Natural killer cell treated with Interleukin-12 subunit alpha and Interleukin-12 subunit beta and Interleukin-15 and Interleukin-18, amount 100 ng/mL, for 72 hours (primary cell): Measurements from ENCODE around the gene NKAPD1. TPM values are rescaled to one million over a fixed set of nuclear protein-coding genes. Genes with fewer than 3 reads are reported as not detected.

Experiments used
- ATAC-seq, 2 donors: fragments of 150-1000 bp; cut with Tn5 transposase in 1 of 2; sonication (Bioruptor Pico), chemical (Tn5 transposase) in 1 of 2; 2 replicates each; pipeline ENCODE4 v1.10.0; 2021
- DNase-seq: peaks from one replicate; pipeline ENCODE4 v3.0.0; 2022; ENCODE audit warnings: low spot score
- H3K27ac Mint-ChIP-seq, 2 donors: 1 replicate in 1 of 2; 2 replicates in 1 of 2; pipeline ENCODE4 v1.8.0; 2022; ENCODE audit warnings: mixed read lengths in 2 of 2, mild to moderate bottlenecking in 1 of 2, moderate library complexity in 1 of 2
- H3K27me3 Mint-ChIP-seq, 2 donors: 1 replicate in 1 of 2; 2 replicates in 1 of 2; pipeline ENCODE4 v1.8.0; 2022; ENCODE audit warnings: mixed read lengths in 2 of 2
- H3K36me3 Mint-ChIP-seq: one replicate; pipeline ENCODE4 v1.8.0; 2022; ENCODE audit warnings: mixed read lengths
- H3K4me1 Mint-ChIP-seq, 2 donors: 1 replicate in 1 of 2; 2 replicates in 1 of 2; pipeline ENCODE4 v1.8.0; 2022; ENCODE audit warnings: low read depth in 2 of 2, mixed read lengths in 2 of 2, mild to moderate bottlenecking in 1 of 2
- H3K4me3 Mint-ChIP-seq: one replicate; pipeline ENCODE4 v1.8.0; 2022; ENCODE audit warnings: mixed read lengths
- H3K9me3 Mint-ChIP-seq: 2 replicates; pipeline ENCODE4 v1.8.0; 2022; ENCODE audit warnings: mixed read lengths
- total RNA-seq, 2 donors: library from RNA; stranded (reverse); gene quantifications; one replicate each; pipeline ENCODE4 v1.2.3, GENCODE V29; 2022

NKAPD1 gene
- total RNA-seq, 2 donors from 2014 or later: 15.8 to 21.1 TPM

DNA sequence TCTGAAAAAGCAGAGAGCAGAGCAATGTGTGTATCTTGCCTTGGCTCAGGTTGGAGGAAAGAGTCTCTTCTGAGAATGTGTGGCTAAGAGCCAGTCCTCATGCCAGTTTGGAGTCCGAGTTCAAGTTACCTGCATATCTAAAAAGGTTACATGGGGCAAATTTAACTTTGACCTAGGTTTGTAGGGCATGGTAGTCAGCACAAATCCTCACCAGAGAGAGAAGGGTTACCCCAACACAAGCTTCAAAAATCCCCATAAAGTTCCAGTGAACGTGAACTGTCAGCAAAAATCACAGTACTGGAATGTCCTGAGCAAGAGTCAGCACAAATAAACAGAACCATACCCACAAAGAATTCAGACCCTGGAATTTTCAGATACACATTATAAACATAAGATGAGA is 26.4 kb downstream of the NKAPD1 start:
- H3K36me3 Mint-ChIP-seq: peaks cover 5% of the 10 kb centered on the region
- no peaks in the 10 kb centered on the region for H3K9me3 Mint-ChIP-seq
- H3K4me3 Mint-ChIP-seq: no peak overlapping the region
- peaks cover 0 to 3% of the 10 kb centered on the region in 2 donors for H3K4me1 Mint-ChIP-seq
- ATAC-seq (no peak), DNase-seq (no peak)
- H3K27me3 Mint-ChIP-seq: no peaks in the 10 kb centered on the region
- H3K27ac Mint-ChIP-seq: no peak overlapping the region

DNA sequence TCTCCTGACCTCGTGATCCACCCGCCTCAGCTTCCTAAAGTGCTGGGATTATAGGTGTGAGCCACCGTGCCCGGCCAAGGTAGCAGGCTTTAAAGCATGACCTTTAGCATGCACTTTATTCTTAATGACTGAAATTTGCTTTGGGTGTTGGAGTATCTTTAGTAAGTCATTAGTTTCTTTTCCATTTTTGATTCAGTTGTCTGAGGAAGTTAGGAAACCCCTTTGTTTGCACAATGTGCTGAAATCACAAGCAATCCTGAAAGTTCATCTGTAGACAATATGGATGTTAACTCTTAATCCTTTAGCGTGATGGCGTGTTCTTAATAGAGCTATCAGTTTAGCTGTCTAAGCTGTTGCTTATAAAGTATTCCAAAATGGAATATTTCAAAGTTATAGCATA is 29.3 kb downstream of the NKAPD1 start:
- DNase-seq: no peak
- Mint-ChIP-seq H3K4me3 (no peak overlapping the region), H3K4me1 (no peaks in the 10 kb centered on the region), H3K27me3 (no peaks in the 10 kb centered on the region), H3K36me3 (no peaks in the 10 kb centered on the region), H3K27ac (no peak overlapping the region), H3K9me3 (no peaks in the 10 kb centered on the region)
- no peak for ATAC-seq

DNA sequence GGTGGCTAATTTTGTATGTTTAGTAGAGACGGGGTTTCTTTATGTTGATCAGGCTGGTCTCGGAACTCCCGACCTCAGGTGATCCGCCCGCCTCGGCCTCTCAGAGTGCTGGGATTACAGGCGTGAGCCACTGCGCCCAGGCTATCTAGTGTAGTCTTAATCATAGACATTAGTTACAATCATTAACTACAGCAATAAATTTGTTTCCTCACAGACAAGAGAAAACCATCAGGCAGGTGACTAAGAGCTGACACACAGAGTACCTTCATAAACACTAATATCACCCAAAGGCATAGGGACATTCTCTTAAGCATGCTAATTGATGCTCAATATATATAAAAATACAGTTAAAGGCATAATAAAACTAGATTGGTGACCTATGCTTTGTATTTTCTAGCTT is 32.0 kb downstream of the NKAPD1 start:
- H3K4me1 Mint-ChIP-seq: no peaks in the 10 kb centered on the region
- no peak overlapping the region for H3K4me3 Mint-ChIP-seq
- ATAC-seq (no peak), DNase-seq (no peak)
- no peaks in the 10 kb centered on the region for H3K27me3 Mint-ChIP-seq
- H3K27ac Mint-ChIP-seq: no peak overlapping the region
- H3K9me3 Mint-ChIP-seq: no peaks in the 10 kb centered on the region
- no peaks in the 10 kb centered on the region for H3K36me3 Mint-ChIP-seq

DNA sequence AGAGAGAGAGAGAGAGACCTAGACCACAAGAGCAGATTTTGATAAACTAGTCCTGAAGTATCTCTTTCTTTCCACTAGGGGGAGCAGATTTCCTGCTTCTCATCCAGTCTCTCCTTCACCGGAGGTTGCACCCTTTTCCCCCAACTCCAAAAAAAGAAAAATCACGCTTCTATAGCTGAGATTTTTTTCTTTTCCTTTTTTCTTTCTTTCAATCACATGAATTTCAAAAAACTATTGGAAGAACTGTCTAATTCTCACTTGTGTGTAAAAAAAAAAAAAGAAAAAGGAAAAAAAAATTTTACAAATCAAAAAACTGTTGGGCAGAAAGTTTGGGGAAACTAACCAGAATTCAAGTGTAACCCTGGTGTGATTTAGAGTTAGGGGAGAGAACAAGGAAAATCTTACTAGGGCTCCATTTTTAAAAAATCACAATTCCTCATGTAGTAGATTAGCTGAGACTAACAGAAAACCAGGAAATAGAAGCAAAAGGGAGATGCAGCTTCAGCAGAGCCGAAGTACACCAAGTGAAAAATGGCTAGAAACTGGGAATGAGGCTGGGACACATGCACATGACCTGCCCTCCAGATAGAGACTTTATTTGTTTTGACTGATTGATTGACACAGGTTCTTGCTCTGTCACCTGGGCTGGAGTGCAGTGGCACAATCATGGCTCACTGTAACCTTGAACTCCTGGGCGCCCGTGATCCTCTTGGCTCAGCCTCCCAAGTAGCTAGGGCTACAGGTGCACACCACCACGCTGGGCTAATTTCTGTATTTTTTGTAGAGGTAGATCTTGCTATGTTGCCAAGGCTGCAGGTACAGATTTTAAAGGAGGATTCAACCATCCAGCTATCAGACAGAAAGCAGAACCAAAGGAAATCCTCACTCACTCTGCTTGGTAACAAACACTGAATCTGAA is 39.7 kb downstream of the NKAPD1 start:
- no peaks in the 10 kb centered on the region for H3K27me3 Mint-ChIP-seq
- DNase-seq (no peak), ATAC-seq (peak in 1 of 2 donors; percentile 61)
- peak overlapping the region; percentile 49 to 51 for H3K27ac Mint-ChIP-seq
- no peaks in the 10 kb centered on the region for H3K9me3 Mint-ChIP-seq
- no peak overlapping the region for H3K4me3 Mint-ChIP-seq
- H3K36me3 Mint-ChIP-seq: no peaks in the 10 kb centered on the region
- peaks cover 6 to 19% of the 10 kb centered on the region in 2 donors for H3K4me1 Mint-ChIP-seq

DNA sequence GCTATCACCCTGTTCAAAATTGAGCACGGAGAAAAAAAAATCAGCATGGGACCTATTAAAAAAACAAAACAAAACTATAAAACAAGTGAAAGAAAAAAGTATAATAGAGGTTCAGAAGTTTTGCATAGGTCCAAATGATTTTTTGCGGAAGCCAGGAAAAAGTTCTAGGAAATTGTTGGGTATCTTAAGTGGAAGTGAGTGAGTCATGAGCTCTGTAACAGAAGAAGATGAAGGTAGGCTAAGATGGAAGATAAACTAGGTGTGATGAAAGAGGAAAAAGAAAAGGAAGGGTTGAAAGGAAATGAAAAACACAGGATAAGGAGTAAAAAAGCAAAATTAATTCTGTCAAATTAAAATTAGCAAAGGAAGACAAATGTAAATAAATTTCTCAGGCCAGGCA is 40.4 kb downstream of the NKAPD1 start:
- no peaks in the 10 kb centered on the region for H3K9me3 Mint-ChIP-seq
- no peak overlapping the region for H3K27ac Mint-ChIP-seq
- H3K36me3 Mint-ChIP-seq: no peaks in the 10 kb centered on the region

DNA sequence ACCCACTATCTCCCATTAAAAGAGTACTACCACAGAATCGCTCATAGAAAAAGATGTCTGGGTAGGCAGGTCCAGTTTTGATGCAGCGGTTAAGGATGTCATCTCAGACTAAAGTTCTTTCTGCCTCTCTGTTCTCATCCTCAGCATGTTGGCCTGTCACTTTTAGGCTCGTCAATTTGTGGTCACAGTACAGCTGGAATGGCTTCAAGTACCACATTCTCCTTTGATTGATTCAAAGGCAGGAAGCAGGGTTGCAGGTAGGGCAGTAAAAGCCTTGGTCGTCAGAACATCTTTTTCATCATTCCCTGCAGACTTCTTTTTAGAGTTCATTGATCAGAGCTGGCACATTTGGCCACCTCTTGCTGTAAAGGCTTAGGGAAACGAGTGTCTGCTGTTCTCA is 41.3 kb downstream of the NKAPD1 start:
- DNase-seq (no peak), ATAC-seq (no peak)
- Mint-ChIP-seq H3K9me3 (no peaks in the 10 kb centered on the region), H3K27me3 (no peaks in the 10 kb centered on the region), H3K36me3 (no peaks in the 10 kb centered on the region), H3K27ac (peak overlapping the region in 1 of 2 donors; percentile 39), H3K4me3 (no peak overlapping the region), H3K4me1 (peaks cover 10 to 23% of the 10 kb centered on the region in 2 donors)

More for the DNA sequence above, 40.4 kb downstream of the NKAPD1 start:
- Mint-ChIP-seq H3K4me3 (no peak overlapping the region), H3K4me1 (peaks cover 6 to 19% of the 10 kb centered on the region in 2 donors), H3K27me3 (no peaks in the 10 kb centered on the region)
- ATAC-seq (no peak), DNase-seq (no peak)

DNA sequence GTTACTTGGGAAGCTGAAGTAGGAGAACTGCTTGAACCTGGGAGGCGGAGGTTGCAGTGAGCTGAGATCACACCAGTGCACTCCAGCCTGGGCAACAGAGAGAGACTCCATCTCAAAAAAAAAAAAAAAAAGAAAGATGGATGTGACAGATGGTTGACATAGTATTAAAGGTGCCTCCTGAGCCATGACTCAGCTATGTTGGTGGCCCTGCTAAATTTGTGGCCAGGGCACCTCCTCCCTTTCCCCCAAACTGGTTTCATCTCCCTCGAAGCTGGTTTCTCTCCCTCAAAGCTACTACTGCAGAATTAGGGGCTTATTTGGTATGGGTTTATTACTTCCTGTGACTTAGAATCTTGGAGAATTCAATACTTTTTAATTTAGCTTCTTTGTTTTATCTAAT is 44.1 kb downstream of the NKAPD1 start:
- Mint-ChIP-seq H3K4me3 (no peak overlapping the region), H3K27ac (peak overlapping the region in 1 of 2 donors; percentile 50), H3K36me3 (no peaks in the 10 kb centered on the region), H3K27me3 (no peaks in the 10 kb centered on the region), H3K9me3 (no peaks in the 10 kb centered on the region), H3K4me1 (peaks cover 12 to 26% of the 10 kb centered on the region in 2 donors)
- ATAC-seq (peak; percentile 75 to 86), DNase-seq (no peak)

DNA sequence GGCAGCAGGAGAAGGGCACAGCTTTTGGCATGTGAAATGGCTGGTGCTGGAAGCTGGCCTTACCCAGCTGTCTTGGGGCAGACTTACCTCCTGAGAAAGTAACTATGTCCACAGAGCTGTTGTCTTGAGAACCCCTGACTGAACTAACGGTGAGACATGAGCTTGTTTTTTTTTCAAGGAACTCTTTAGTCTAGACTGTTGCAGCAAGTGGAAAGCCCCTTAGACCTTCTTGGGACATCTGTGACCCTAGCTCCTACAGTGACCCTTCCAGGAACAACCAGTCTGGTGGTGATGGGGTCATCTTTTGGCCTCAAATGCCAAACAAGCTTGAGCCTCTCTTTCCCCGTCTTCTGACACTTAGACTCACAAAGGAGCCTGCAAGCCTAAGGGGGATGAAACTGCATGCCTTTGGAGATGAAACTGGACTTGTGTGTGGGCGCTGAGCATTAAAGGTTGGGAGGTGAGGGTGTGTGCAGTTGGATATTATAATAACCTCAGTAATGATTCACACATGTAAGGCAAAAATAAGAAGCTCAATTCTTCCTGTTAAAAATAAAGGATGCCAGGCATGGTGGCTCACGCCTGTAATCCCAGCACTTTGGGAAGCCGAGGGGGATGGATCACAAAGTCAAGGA is 48.0 kb downstream of the NKAPD1 start:
- no peaks in the 10 kb centered on the region for H3K27me3 Mint-ChIP-seq
- H3K36me3 Mint-ChIP-seq: no peaks in the 10 kb centered on the region
- no peak overlapping the region for H3K4me3 Mint-ChIP-seq
- H3K4me1 Mint-ChIP-seq: peaks cover 12% of the 10 kb centered on the region in 2 donors
- DNase-seq (no peak), ATAC-seq (no peak)
- peak overlapping the region in 1 of 2 donors; percentile 45 for H3K27ac Mint-ChIP-seq
- no peaks in the 10 kb centered on the region for H3K9me3 Mint-ChIP-seq

DNA sequence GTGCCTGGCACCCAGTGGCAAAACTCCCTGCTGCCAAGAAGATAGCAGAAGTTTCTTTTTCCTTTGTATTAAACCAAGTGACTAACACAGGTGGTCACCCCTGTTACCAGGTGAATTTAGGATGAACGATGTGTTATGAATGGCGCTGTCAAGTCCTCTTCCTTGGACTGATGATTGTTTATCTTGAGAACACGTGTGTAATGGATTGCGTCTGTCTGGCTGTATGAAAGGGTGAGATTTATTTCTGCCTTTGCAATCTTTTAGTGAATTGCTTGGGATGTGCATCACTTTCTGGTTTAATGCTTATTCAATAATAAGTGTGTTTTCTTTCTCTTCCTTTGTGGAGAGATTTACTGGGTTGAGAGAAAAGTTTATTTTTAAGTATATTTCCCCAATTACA is 49.0 kb downstream of the NKAPD1 start:
- no peak for DNase-seq
- ATAC-seq: no peak
- Mint-ChIP-seq H3K4me3 (no peak overlapping the region), H3K36me3 (no peaks in the 10 kb centered on the region), H3K9me3 (no peaks in the 10 kb centered on the region), H3K27me3 (no peaks in the 10 kb centered on the region), H3K4me1 (peaks cover 11 to 12% of the 10 kb centered on the region in 2 donors), H3K27ac (no peak overlapping the region)

DNA sequence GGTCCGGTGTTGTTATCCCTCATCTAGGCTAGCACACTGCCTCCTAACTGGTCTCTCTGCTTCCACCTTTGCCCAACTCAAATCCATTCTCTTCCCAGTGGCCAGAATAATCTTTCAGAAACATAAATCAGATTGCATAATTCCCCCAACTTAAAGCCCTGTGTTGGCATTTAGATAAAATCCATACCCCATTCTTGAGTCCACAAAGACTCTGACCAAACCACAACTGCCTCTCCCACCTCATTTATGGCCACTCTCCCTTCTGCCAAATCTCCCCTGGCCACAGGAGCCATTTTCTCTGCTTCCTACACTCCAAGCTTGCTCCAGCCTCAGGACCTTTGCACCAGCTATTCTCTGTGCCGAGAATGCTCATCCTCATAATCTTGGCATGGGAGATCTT is 53.0 kb downstream of the NKAPD1 start:
- H3K36me3 Mint-ChIP-seq: no peaks in the 10 kb centered on the region
- H3K9me3 Mint-ChIP-seq: no peaks in the 10 kb centered on the region
- ATAC-seq (no peak), DNase-seq (no peak)
- no peak overlapping the region for H3K27ac Mint-ChIP-seq
- H3K27me3 Mint-ChIP-seq: no peaks in the 10 kb centered on the region
- no peak overlapping the region for H3K4me3 Mint-ChIP-seq
- H3K4me1 Mint-ChIP-seq: peaks cover 5 to 7% of the 10 kb centered on the region in 2 donors

DNA sequence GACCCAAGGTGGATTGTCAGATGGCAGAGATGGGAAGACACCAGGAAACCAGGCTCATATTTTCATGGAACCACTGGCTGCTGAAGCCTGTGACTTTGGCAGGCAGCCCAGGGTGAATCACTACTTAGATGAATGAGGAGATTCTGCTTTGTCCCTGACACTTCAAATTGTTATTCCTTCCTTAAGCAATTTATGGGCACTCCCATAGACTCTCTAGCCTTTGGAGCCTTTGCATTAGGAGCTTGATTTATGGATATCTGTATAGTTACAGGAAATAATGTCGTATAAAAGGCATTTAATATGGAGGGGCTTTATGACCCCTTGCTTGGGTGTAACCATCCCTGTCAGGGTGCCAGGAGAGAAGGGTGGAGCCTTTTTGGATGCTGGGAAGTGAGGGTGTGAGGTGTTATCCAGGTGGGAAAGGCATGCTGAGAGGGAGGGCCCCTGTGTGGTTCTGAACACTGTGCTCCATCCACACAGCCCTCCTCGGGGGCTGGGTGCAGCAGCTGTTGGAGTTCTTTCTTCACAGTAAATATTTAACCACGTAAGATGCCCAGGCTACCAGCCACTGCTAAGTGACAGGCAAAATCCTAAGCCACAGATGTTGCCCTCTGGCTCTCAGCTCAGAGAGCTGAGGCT is 54.5 kb downstream of the NKAPD1 start:
- no peak overlapping the region for H3K27ac Mint-ChIP-seq
- H3K27me3 Mint-ChIP-seq: no peaks in the 10 kb centered on the region
- H3K36me3 Mint-ChIP-seq: no peaks in the 10 kb centered on the region
- no peak for ATAC-seq
- no peak overlapping the region for H3K4me3 Mint-ChIP-seq
- peaks cover 6 to 13% of the 10 kb centered on the region in 2 donors for H3K4me1 Mint-ChIP-seq
- DNase-seq: no peak
- no peaks in the 10 kb centered on the region for H3K9me3 Mint-ChIP-seq

DNA sequence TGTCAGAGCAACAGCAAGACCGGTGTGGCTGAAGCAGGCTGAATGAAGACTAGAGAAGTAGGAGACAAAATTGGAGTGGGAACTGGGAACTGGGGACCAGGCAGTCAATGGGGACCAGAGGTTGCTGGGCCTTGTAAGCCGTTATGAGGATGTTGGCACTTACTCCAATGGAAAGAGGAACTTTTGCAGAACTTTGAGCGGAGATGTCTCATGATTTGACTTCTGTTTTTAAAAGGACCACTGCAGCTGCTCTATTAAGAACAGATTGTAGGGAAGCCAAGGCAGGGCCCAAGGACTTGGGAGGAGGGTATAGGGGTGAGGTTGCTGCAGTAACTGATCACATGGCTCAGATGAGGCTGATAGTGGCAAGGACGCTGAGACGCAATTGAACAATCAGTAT is 55.6 kb downstream of the NKAPD1 start:
- no peaks in the 10 kb centered on the region for H3K27me3 Mint-ChIP-seq
- H3K4me1 Mint-ChIP-seq: peaks cover 6 to 13% of the 10 kb centered on the region in 2 donors
- DNase-seq (no peak), ATAC-seq (no peak)
- no peak overlapping the region for H3K27ac Mint-ChIP-seq
- no peaks in the 10 kb centered on the region for H3K36me3 Mint-ChIP-seq
- H3K4me3 Mint-ChIP-seq: no peak overlapping the region
- H3K9me3 Mint-ChIP-seq: no peaks in the 10 kb centered on the region

DNA sequence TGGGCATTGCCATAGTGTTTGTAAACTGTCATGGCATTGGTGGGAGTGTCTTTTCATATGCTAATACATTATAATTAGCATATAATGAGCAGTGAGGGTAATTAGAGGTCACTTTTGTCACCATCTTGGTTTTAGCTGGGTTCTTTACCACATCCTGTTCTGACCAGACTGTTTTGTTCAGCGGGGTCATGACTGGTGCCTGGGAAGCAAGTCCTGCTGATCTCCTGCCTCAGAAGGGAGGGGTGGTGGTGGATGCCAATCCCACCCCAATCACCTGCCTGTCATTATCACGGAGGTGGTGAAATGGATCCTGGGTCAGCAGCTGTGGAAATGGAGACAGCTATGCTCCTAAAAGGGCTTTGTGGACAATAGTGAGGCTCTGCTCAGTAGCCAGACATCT is 58.6 kb downstream of the NKAPD1 start:
- Mint-ChIP-seq H3K36me3 (no peaks in the 10 kb centered on the region), H3K9me3 (no peaks in the 10 kb centered on the region), H3K4me1 (peaks cover 6 to 13% of the 10 kb centered on the region in 2 donors), H3K27me3 (no peaks in the 10 kb centered on the region), H3K27ac (no peak overlapping the region), H3K4me3 (no peak overlapping the region)
- ATAC-seq: peak in 1 of 2 donors; percentile 62
- no peak for DNase-seq

DNA sequence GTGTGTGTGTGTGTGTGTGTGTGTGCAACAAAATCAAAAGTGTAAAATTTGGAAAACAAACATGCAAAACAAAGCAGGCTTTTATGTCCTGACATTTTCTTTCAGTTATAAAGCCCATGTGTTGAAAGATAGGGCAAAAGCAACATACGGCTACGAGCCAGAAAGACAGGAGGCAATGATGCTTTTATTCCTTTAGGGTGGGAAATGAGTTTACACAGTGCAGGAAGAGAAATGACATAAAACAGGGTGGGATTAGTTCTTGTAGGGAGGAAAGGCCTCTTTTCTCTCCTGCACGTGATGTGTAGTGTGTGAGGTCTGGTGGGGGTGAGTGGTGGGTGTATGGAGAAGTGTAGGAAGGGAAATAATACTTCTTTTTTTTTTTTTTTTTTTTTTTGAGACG is 60.4 kb downstream of the NKAPD1 start:
- H3K4me3 Mint-ChIP-seq: no peak overlapping the region
- ATAC-seq (no peak), DNase-seq (no peak)
- no peaks in the 10 kb centered on the region for H3K27me3 Mint-ChIP-seq
- H3K27ac Mint-ChIP-seq: no peak overlapping the region
- peaks cover 6 to 13% of the 10 kb centered on the region in 2 donors for H3K4me1 Mint-ChIP-seq
- H3K9me3 Mint-ChIP-seq: no peaks in the 10 kb centered on the region
- H3K36me3 Mint-ChIP-seq: no peaks in the 10 kb centered on the region
